HAP-1 (cell line): ENCODE results near the gene ASIC2.

Experiments
- DNase-seq, 2 experiments: peaks; one replicate each; pipeline ENCODE4 v3.0.0-alpha.2; 2016 to 2020; ENCODE audit warnings: low spot score in 2 of 2
- H3K27me3 ChIP-seq: fragments of 250-450 bp; sonication (Bioruptor Pico); 2 replicates; pipeline ENCODE4 v1.5.1; 2020; ENCODE audit warnings: low read depth, mild to moderate bottlenecking, moderate library complexity
- H3K36me3 ChIP-seq: fragments of 250-450 bp; sonication (Bioruptor Pico); replicated peaks from 2 replicates; pipeline ENCODE4 v1.5.1; 2020; ENCODE audit warnings: mild to moderate bottlenecking
- H3K4me1 ChIP-seq: fragments of 250-450 bp; sonication (Bioruptor Pico); 2 replicates; pipeline ENCODE4 v1.5.1; 2020; ENCODE audit warnings: mild to moderate bottlenecking
- H3K4me3 ChIP-seq: fragments of 250-450 bp; sonication (Bioruptor Pico); 2 replicates; pipeline ENCODE4 v1.5.1; 2020; ENCODE audit warnings: mild to moderate bottlenecking, moderate library complexity
- H3K9me3 ChIP-seq: fragments of 250-450 bp; sonication (Bioruptor Pico); 2 replicates; pipeline ENCODE4 v1.5.1; 2020; ENCODE audit warnings: mild to moderate bottlenecking, moderate library complexity
- in situ Hi-C: fragments of 300-500 bp; cut with MboI; formaldehyde crosslinking; loops from 3 replicates; pipeline ENCODE4 v1.14.3; 2020; ENCODE audit warnings: low sequenced_read_pairs, inconsistent platforms, mixed read lengths

The ASIC2 gene

DNA sequence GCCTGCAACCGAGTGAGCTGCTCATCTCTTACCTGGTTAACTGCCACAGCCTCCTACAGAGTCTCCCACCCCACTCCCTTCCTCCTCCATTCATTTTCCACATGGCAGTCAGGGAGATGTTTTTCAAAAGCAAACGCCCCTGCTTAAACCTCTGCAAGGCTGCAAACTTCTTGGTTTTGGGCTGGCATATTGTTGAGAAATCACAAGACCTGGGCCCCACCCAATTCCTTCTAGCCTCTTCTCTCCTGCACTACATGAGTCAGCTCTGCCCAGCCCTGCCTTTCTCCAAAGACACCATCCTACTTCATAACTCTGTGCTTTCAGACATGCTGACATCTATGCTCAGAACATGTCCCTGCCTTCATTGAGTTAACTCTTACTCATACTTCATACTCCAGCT, 165.4 kb downstream of the ASIC2 start:
- Histone ChIP-seq H3K4me1 (no peaks in the 10 kb centered on the region), H3K4me3 (no peak overlapping the region), H3K9me3 (no peaks in the 10 kb centered on the region), H3K36me3 (no peaks in the 10 kb centered on the region), H3K27me3 (no peaks in the 10 kb centered on the region)
- DNase-seq = no peak
- in situ Hi-C loops = no loop called here

DNA sequence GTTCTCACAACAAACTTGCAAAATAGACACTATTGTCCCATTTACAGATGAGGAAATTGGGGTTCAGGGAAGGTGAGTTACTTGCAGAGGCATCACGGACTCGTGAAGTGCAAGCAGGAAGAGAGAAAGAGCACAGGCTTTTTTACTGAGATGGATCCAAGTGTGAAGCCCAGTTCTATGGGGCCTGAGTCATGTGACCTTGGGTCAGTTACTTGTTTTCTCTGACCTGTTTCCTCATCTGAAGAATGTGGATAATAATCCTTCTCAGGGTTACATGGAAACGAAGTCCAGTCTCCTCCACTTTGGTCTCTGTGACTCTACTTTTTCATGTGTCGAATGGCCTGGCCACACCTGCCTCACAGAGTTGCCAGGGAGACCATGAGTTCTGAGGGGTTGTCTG, 167.0 kb downstream of the ASIC2 start:
- DNase-seq = no peak
- Histone ChIP-seq H3K4me1 (no peaks in the 10 kb centered on the region), H3K27me3 (no peaks in the 10 kb centered on the region), H3K4me3 (no peak overlapping the region), H3K36me3 (no peaks in the 10 kb centered on the region), H3K9me3 (no peaks in the 10 kb centered on the region)
- in situ Hi-C loops = no loop called here

DNA sequence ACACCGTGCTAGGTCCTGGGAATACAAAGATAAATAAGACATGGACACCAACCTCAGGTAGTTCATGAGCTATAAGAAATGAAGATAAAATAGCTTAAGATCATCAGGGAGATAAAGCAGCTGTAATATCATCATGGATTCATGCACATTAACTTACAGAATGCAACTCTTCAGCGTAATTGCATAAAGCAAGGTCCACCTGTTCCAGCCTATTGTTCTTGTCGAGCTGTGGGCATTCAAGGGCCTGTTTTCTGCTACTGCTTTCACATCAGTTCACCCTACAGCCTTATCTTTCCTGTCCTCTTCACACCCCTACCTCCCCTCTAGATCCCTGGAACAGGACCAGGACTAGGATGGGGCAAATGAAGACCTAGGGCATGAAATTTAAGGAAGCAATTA, 167.5 kb downstream of the ASIC2 start:
- no peaks in the 10 kb centered on the region for H3K36me3 ChIP-seq
- no peak for DNase-seq
- no peak overlapping the region for H3K4me3 ChIP-seq

GRCh38 chr17:33124871-33125551, 168.1 kb downstream of the ASIC2 start:
- in situ Hi-C loops = no loop called here
- no peaks in the 10 kb centered on the region for H3K4me1 ChIP-seq
- H3K4me3 ChIP-seq = no peak overlapping the region
- DNase-seq = no peak
- no peaks in the 10 kb centered on the region for H3K36me3 ChIP-seq
- H3K9me3 ChIP-seq = no peaks in the 10 kb centered on the region
- H3K27me3 ChIP-seq = no peaks in the 10 kb centered on the region

More for the DNA sequence above, 167.5 kb downstream of the ASIC2 start:
- Histone ChIP-seq H3K27me3 (no peaks in the 10 kb centered on the region), H3K4me1 (no peaks in the 10 kb centered on the region), H3K9me3 (no peaks in the 10 kb centered on the region)
- in situ Hi-C loops = no loop called here

GRCh38 chr17:33124185-33124584, 168.9 kb downstream of the ASIC2 start:
- Histone ChIP-seq H3K4me3 (no peak overlapping the region), H3K4me1 (no peaks in the 10 kb centered on the region), H3K36me3 (no peaks in the 10 kb centered on the region), H3K9me3 (no peaks in the 10 kb centered on the region), H3K27me3 (no peaks in the 10 kb centered on the region)
- in situ Hi-C loops = no loop called here
- no peak for DNase-seq

DNA sequence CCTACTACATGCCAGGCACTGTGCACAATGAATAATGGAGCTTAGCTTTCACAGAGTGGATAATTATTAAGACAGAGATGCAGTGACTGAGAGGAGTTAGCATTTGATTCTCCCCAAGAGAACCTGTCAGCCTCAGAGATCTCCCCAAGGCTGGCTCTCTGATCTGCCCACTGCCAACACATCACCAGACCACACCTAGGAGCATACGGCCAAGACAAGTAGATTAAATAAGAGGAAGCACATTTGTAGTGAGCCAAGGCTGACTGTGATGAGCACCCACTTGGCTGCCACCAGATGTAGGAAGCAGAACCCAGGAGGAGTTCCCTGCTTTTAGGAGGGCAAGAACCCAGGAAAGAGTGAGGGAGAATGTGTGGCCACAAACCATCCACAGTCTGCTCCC, 171.3 kb downstream of the ASIC2 start:
- in situ Hi-C loops = no loop called here
- no peaks in the 10 kb centered on the region for H3K36me3 ChIP-seq
- H3K4me3 ChIP-seq = no peak overlapping the region
- no peak for DNase-seq
- no peaks in the 10 kb centered on the region for H3K27me3 ChIP-seq
- no peaks in the 10 kb centered on the region for H3K9me3 ChIP-seq
- no peaks in the 10 kb centered on the region for H3K4me1 ChIP-seq

DNA sequence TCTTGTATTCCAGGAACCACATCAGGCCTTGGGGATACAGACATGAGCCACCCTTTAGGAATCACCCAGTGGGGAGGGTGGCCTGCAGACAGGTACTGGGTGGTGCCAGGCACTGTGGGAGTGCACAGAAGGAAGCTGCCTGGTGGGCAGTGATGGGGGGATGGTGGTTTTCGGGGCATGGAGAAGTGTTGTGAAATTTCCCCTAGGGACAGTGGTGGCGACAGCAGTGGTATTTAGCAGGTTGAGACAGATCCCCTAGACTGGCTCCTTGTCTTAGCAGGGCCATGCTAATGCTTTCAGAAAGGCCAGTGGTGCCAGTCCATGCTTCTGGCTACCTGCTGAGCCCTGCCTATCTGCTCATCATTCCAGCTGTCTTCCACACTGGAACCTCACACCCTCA, 171.8 kb downstream of the ASIC2 start:
- DNase-seq = no peak
- H3K4me3 ChIP-seq = no peak overlapping the region
- H3K36me3 ChIP-seq = no peaks in the 10 kb centered on the region
- H3K4me1 ChIP-seq = no peaks in the 10 kb centered on the region
- in situ Hi-C loops = no loop called here
- H3K9me3 ChIP-seq = no peaks in the 10 kb centered on the region
- no peaks in the 10 kb centered on the region for H3K27me3 ChIP-seq

DNA sequence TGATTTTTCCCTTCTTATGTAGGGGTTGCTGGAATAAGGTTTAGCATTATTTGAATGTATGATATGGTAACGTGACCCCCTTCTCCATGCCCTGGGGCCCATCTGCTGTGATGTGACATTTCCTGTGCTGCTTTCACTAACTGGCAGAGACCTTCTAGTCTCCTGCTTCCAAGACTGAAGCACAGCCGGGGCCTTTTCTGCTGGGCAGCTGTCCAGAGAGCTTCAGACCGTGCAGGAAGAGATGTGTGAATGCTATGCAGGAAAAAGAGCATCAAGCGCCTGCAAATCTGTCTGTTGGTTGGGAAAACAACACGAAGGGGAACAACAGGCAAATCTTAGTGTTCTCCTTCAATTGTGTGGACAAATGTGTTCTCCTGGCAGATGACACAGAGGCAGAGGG, 173.0 kb downstream of the ASIC2 start:
- H3K4me1 ChIP-seq = no peaks in the 10 kb centered on the region
- in situ Hi-C loops = no loop called here
- no peaks in the 10 kb centered on the region for H3K9me3 ChIP-seq
- no peaks in the 10 kb centered on the region for H3K36me3 ChIP-seq
- no peak for DNase-seq
- H3K4me3 ChIP-seq = no peak overlapping the region
- H3K27me3 ChIP-seq = no peaks in the 10 kb centered on the region

DNA sequence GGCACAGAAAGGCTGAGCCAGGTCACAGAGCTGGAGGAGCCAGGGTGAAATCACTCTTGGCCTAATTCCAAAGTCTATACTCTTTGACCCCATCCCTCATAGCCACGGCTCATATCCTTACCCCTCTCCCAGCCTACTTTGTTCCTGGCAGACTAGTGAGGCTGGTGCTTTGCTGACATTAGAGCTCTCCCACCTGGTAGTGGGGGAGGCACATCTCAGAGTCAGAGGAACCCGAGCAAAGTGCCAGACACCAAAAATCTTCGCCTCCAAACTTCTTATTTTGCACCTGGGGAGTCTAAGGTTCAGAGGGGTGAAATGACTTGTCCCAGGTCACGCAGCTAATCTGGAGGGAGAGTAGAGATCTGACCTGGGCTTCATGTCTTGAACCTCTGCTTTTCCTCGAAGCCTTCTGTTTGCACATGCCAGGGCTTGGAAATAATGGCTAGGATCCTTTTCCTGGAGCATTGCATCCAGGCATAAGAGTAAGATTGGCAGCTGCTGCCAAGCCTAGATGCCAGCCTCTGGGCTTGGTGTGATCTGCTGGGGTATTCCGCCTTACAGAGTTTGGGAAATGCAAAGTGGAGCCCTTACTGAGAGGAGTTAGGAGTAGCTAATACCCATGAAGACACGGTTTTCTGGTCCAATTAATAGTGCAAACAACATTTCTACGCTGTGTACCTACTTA, 174.6 kb downstream of the ASIC2 start:
- in situ Hi-C loops = no loop called here
- Histone ChIP-seq H3K36me3 (no peaks in the 10 kb centered on the region), H3K4me3 (no peak overlapping the region), H3K27me3 (no peaks in the 10 kb centered on the region), H3K9me3 (no peaks in the 10 kb centered on the region), H3K4me1 (no peaks in the 10 kb centered on the region)
- no peak for DNase-seq

DNA sequence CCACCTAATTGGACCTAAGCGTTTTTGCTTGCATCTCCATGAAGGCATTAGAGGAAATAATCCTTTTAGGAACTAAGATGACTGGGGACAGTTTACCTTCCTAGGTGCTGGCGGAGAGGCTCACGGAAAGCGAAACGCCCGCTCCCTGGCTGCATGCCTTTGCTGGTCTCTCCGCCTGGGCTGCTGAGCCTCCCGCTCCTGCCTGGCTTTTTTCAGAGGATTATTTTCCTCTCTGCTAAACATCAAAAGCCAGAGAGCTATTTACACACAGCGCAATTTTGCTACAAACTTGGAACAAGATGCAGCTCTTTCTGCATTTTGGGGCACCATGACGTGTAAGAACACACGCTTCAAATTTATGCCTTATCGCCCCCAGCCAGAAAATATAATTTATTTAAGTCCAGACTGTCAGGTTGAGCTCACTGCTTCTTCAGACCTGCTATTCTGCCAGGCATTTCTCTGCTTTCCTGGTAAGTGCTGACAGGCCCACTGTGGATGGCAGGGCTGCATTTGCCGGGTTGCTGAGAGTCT, 177.0 kb downstream of the ASIC2 start:
- DNase-seq = no peak
- Histone ChIP-seq H3K9me3 (no peaks in the 10 kb centered on the region), H3K27me3 (no peaks in the 10 kb centered on the region), H3K4me1 (no peaks in the 10 kb centered on the region), H3K4me3 (no peak overlapping the region), H3K36me3 (no peaks in the 10 kb centered on the region)
- in situ Hi-C loops = no loop called here

DNA sequence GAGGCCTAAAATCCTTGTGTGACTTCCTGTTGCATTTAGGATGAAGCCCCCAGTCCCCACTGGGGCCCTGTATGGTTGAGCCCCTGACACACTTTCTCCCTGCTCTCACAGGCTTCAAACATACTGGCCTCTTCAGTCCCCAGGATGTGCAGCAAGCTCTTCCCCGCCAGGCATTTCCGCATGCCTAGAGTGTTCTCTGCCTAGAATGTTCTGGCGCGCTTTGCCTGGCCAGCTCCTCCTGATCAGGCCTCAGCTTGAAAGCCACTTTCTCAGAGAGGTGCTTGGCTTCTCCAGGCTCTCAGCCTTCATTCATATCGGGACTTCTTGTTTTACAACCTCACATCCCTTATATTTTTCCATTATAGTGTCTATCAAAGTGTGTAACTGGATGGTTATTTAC, 177.7 kb downstream of the ASIC2 start:
- Histone ChIP-seq H3K4me1 (no peaks in the 10 kb centered on the region), H3K27me3 (no peaks in the 10 kb centered on the region), H3K4me3 (no peak overlapping the region)

GRCh38 chr17:33113991-33114370, 179.1 kb downstream of the ASIC2 start:
- H3K4me3 ChIP-seq = no peak overlapping the region
- no peaks in the 10 kb centered on the region for H3K9me3 ChIP-seq
- H3K36me3 ChIP-seq = no peaks in the 10 kb centered on the region
- no peak for DNase-seq
- in situ Hi-C loops = no loop called here
- no peaks in the 10 kb centered on the region for H3K4me1 ChIP-seq
- no peaks in the 10 kb centered on the region for H3K27me3 ChIP-seq

More for the DNA sequence above, 177.7 kb downstream of the ASIC2 start:
- no peak for DNase-seq
- in situ Hi-C loops = no loop called here
- no peaks in the 10 kb centered on the region for H3K9me3 ChIP-seq
- H3K36me3 ChIP-seq = no peaks in the 10 kb centered on the region

DNA sequence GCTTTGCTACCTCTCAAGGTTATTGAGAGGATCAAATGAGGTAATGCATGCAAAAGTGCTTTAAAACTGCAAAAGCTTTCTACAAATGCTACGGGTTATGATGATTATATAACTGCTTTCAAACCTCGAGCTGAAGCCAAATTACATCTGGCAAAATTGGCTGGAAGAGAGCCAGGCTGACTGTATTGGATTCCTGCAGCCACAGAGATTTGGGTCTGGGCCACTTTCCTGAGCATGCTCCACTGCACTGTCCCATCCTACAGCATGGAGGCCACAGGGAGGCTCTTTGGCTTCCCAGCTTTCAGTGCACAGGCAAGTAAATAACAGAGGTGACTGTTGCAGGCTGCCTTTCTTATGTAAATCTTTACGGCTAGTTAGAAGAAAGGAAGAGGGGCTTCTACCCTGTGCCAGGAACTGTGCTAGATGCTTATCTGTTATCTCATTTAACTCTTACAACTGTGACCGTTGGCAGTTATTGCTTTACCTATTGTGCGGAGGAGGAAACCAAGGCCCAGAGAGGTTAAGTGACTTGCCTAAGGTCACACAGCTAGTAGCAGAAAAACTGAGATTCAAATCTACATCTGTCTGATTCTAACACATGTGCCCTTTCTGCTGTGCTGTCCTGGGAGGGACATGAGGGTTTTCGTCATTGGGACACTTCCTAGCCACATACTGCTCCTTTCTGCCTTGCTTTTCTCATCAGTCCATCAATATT, 179.7 kb downstream of the ASIC2 start:
- in situ Hi-C loops = no loop called here
- Histone ChIP-seq H3K27me3 (no peaks in the 10 kb centered on the region), H3K4me3 (no peak overlapping the region), H3K9me3 (no peaks in the 10 kb centered on the region), H3K36me3 (no peaks in the 10 kb centered on the region), H3K4me1 (no peaks in the 10 kb centered on the region)
- DNase-seq = no peak

DNA sequence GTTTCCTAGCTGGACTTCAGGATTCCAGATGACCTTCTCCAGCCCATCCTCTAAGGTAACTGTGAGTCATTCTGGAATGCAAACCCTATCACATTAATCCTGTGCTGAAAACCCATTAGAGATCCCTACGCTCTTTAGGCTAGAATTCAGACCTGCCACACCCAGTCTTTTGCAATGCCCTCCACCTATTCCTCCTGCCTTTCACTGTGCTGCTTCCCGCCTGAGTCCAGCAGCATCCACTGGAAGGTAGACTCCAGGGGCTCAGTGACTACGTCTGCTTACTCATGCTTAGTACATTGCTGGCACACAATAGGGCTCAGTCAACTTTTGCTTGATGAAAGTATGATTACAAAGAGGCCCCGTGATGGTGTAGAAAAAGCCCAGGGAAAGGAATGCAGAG, 180.3 kb downstream of the ASIC2 start:
- DNase-seq = no peak
- in situ Hi-C loops = no loop called here
- Histone ChIP-seq H3K4me1 (no peaks in the 10 kb centered on the region), H3K4me3 (no peak overlapping the region), H3K9me3 (no peaks in the 10 kb centered on the region), H3K27me3 (no peaks in the 10 kb centered on the region), H3K36me3 (no peaks in the 10 kb centered on the region)
